ENCODE results near the gene CCDC47. TPM values are rescaled to one million over a fixed set of nuclear protein-coding genes. Genes with fewer than 3 reads are reported as not detected.

The CCDC47 gene
- total RNA-seq, 1 experiment from 2014 or later: 64.0 TPM

DNA sequence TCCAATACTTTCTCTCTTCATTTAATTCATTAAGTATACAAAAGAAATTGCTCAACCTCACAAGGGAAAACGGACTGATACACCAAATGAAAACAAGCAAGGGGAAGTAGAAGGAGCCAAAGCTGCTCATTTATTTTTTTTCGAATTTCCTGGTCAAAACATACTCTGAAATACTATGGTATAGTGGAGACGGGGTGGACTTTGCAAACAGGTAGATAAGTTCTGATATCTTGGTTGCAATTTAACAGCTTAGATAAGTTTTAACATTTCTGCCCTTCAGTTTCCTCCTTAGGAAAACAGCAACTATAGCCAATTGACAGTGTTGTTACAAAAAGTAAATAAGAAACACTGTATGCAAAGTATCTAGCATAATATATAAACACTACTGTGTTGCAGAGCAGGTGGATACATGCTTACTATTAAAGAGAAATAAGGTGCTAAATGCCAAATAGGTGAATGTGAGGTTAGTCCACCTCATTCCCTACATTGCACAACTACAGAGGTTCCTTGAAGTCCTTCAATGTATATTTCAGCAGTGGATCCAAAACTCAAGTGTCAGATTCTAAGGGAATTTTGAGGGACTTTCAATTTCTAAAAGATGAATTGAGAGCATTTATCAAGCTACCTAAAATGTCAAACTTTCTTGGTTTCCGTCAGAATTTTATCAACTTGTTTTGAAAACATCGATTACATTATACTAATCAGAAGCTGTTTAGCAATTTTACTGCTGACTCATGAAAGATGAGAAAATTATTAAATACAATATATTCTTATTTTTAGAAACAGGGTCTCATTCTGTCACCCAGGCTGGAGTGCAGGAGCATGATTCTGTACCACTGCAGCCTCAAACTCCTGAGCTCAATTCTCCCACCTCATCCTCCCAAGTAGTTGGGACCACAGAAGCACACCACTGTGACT lies 11.0 kb downstream of the CCDC47 start:
- Histone ChIP-seq H3K9me2 (ENCODE audit: insufficient read depth) (no peaks in the 10 kb centered on the region), H3K4me1 (replicated peaks; ENCODE audit: insufficient read depth) (no peaks in the 10 kb centered on the region), H3K36me3 (ENCODE audit: low read depth) (peaks cover 46% of the 10 kb centered on the region), H3K79me2 (ENCODE audit: low read depth) (peaks cover 27% of the 10 kb centered on the region), H3K9me3 (ENCODE audit: insufficient read depth, low read depth) (no peaks in the 10 kb centered on the region), H3F3A (ENCODE audit: insufficient read depth, low read depth) (peaks cover 40% of the 10 kb centered on the region; the same call in 1 of the 2 replicates), H4K20me1 (ENCODE audit: insufficient read depth) (peaks cover 29% of the 10 kb centered on the region), H3K4me3 (no peak overlapping the region), H3K4me2 (no peak overlapping the region), H3K27ac (0 out of 2 replicates have a peak overlapping the region, but pooled peaks have one; percentile 3), H2AFZ (no peak overlapping the region), H3K27me3 (ENCODE audit: insufficient read depth, low read depth) (no peaks in the 10 kb centered on the region)
- POLR2A ChIA-PET (ENCODE audit: unreplicated experiment): interaction anchor here (0.6 kb wide), 1 partner anchor 11 kb away, joined by 11 read pairs; the partner anchor contains the start of gene DDX42
- intact Hi-C loops (cut with micrococcal nuclease; ENCODE audit: unreplicated experiment): no loop called here
- DNase-seq: no peak
- no TSS peak for BruUV-seq (replicated peaks)
- TF ChIP-seq EZH2 (IDR thresholded peaks at IDR 0.05; ENCODE audit: low read depth): no peak
- TF ChIP-seq, protein P1, sequence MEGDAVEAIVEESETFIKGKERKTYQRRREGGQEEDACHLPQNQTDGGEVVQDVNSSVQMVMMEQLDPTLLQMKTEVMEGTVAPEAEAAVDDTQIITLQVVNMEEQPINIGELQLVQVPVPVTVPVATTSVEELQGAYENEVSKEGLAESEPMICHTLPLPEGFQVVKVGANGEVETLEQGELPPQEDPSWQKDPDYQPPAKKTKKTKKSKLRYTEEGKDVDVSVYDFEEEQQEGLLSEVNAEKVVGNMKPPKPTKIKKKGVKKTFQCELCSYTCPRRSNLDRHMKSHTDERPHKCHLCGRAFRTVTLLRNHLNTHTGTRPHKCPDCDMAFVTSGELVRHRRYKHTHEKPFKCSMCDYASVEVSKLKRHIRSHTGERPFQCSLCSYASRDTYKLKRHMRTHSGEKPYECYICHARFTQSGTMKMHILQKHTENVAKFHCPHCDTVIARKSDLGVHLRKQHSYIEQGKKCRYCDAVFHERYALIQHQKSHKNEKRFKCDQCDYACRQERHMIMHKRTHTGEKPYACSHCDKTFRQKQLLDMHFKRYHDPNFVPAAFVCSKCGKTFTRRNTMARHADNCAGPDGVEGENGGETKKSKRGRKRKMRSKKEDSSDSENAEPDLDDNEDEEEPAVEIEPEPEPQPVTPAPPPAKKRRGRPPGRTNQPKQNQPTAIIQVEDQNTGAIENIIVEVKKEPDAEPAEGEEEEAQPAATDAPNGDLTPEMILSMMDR (conservative IDR thresholded peaks at IDR 0.05): no peak
- CTCF ChIA-PET: no interaction called here

DNA sequence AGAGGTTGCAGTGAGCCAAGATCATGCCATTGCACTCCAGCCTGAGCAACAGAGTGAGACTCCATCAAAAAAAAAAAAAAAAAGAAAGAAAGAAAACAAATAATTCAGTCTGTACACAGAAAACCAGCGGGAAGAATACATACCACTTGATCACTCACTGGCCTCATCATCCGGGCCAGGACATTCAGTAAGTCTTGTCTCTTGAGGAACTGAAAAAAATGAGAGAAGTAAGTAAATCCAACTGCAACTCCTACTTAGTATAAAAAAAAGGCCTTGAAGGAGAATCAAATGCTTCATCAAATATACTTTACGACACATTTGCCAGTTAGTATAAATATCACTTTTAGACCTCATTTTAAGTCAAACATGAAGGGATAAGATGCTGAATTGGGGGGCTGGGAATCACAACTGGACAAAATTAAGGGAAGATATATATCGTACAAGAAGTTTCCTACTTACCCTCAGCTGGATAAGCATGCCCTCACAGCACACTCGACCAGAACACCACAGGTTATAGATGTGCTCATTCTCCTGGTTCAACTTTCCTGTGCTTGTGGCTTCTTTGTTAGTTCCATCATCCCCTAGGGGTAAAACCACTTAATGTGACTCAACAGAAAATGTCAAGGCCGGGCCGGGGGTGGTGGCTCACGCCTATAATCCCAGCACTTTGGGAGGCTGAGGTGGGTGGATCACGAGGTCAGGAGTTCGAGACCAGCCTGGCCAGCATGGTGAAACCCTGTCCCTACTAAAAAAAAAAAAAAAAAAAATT lies 12.4 kb downstream of the CCDC47 start:
- H3K27me3 ChIP-seq (ENCODE audit: insufficient read depth, low read depth): no peaks in the 10 kb centered on the region
- ChIA-PET POLR2A (ENCODE audit: unreplicated experiment) (no interaction called here), CTCF (no interaction called here)
- TF ChIP-seq, protein P1 (conservative IDR thresholded peaks at IDR 0.05): no peak
- TF ChIP-seq EZH2 (IDR thresholded peaks at IDR 0.05; ENCODE audit: low read depth): no peak
- H3K27ac ChIP-seq: no peak overlapping the region
- H3K4me2 ChIP-seq: no peak overlapping the region
- peaks cover 30% of the 10 kb centered on the region; the same call in 1 of the 2 replicates for H3F3A ChIP-seq (ENCODE audit: insufficient read depth, low read depth)
- no peak overlapping the region for H2AFZ ChIP-seq
- intact Hi-C loops (cut with micrococcal nuclease; ENCODE audit: unreplicated experiment): no loop called here
- H3K4me1 ChIP-seq (replicated peaks; ENCODE audit: insufficient read depth): no peaks in the 10 kb centered on the region
- no peaks in the 10 kb centered on the region for H3K9me3 ChIP-seq (ENCODE audit: insufficient read depth, low read depth)
- no TSS peak for BruUV-seq (replicated peaks)
- H4K20me1 ChIP-seq (ENCODE audit: insufficient read depth): peaks cover 14% of the 10 kb centered on the region
- no peaks in the 10 kb centered on the region for H3K9me2 ChIP-seq (ENCODE audit: insufficient read depth)
- peaks cover 53% of the 10 kb centered on the region for H3K36me3 ChIP-seq (ENCODE audit: low read depth)
- H3K4me3 ChIP-seq: no peak overlapping the region
- H3K79me2 ChIP-seq (ENCODE audit: low read depth): peaks cover 12% of the 10 kb centered on the region
- no peak for DNase-seq

DNA sequence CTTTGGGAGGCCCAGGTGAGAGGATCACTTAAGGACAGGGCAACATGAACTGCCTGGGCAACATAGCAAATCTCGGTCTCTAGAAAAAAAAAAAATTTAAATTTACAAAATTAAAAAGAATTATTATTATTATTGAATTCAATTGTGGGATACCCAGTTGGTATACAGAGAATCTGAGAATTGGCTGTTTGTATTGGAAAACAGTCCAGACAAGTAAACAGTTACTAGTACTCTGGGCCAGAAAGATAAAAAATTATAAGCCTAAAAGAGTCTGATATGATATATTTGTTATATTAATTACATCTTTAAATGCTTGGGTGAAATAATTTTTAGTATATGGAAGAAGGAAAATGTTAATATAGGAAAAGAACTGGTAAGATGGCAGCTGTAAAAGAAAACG lies 15.0 kb downstream of the CCDC47 start:
- H3K27me3 ChIP-seq (ENCODE audit: insufficient read depth, low read depth): no peaks in the 10 kb centered on the region
- H3K4me1 ChIP-seq (replicated peaks; ENCODE audit: insufficient read depth): no peaks in the 10 kb centered on the region
- H3K4me2 ChIP-seq: no peak overlapping the region
- no peaks in the 10 kb centered on the region for H3K9me3 ChIP-seq (ENCODE audit: insufficient read depth, low read depth)
- ChIA-PET CTCF (no interaction called here), POLR2A (ENCODE audit: unreplicated experiment) (no interaction called here)
- DNase-seq: no peak
- H4K20me1 ChIP-seq (ENCODE audit: insufficient read depth): peaks cover 8% of the 10 kb centered on the region; the same call in 1 of the 2 replicates
- H3K27ac ChIP-seq: no peak overlapping the region
- H3K79me2 ChIP-seq (ENCODE audit: low read depth): 0 out of 2 replicates have a peak, but pooled peaks cover 4% of the 10 kb centered on the region
- H3K36me3 ChIP-seq (ENCODE audit: low read depth): peaks cover 41% of the 10 kb centered on the region
- TF ChIP-seq EZH2 (IDR thresholded peaks at IDR 0.05; ENCODE audit: low read depth): no peak
- TF ChIP-seq, protein P1 (conservative IDR thresholded peaks at IDR 0.05): no peak
- H3K9me2 ChIP-seq (ENCODE audit: insufficient read depth): no peaks in the 10 kb centered on the region
- no TSS peak for BruUV-seq (replicated peaks)
- peaks cover 29% of the 10 kb centered on the region; the same call in 1 of the 2 replicates for H3F3A ChIP-seq (ENCODE audit: insufficient read depth, low read depth)
- H2AFZ ChIP-seq: no peak overlapping the region
- intact Hi-C loops (cut with micrococcal nuclease; ENCODE audit: unreplicated experiment): no loop called here
- H3K4me3 ChIP-seq: no peak overlapping the region
